ENCODE results near the gene NKX1-2.

The NKX1-2 gene

GRCh38 chr10:124450012-124450782 is at the start of gene NKX1-2:
TSS of gene NKX1-2 (minus strand) at chr10:124450035. CDS start at chr10:124449943, 92 bp downstream.
- DNase-seq, result no peak

GRCh38 chr10:124498056-124498455 is 48.2 kb upstream of the NKX1-2 start:
- DNase-seq, result no peak

GRCh38 chr10:124497196-124497881 is 47.5 kb upstream of the NKX1-2 start:
- no peak for DNase-seq

- DNase-seq, result no peak
Observed at GRCh38 chr10:124496620-124497019, 46.8 kb upstream of the NKX1-2 start.

- no peak for DNase-seq
Observed at GRCh38 chr10:124496150-124496549, 46.3 kb upstream of the NKX1-2 start.

- DNase-seq, result no peak
Observed at GRCh38 chr10:124495725-124496124, 45.9 kb upstream of the NKX1-2 start.

GRCh38 chr10:124495162-124495561 is 45.3 kb upstream of the NKX1-2 start:
- no peak for DNase-seq

GRCh38 chr10:124494046-124494807 is 44.4 kb upstream of the NKX1-2 start:
- no peak for DNase-seq

- DNase-seq, result no peak
Observed at GRCh38 chr10:124493214-124493882, 43.5 kb upstream of the NKX1-2 start.

GRCh38 chr10:124492266-124492665 is 42.4 kb upstream of the NKX1-2 start:
- no peak for DNase-seq

GRCh38 chr10:124491105-124491504 is 41.3 kb upstream of the NKX1-2 start:
- DNase-seq, result no peak

GRCh38 chr10:124486635-124487034 is 36.8 kb upstream of the NKX1-2 start:
- DNase-seq, result no peak

- DNase-seq, result no peak
Observed at GRCh38 chr10:124484661-124485060, 34.8 kb upstream of the NKX1-2 start.

- DNase-seq, result no peak
Observed at GRCh38 chr10:124484031-124484430, 34.2 kb upstream of the NKX1-2 start.

- no peak for DNase-seq
Observed at GRCh38 chr10:124482876-124483275, 33.0 kb upstream of the NKX1-2 start.

- no peak for DNase-seq
Observed at GRCh38 chr10:124482236-124482800, 32.5 kb upstream of the NKX1-2 start.

- no peak for DNase-seq
Observed at GRCh38 chr10:124481717-124482116, 31.9 kb upstream of the NKX1-2 start.

- DNase-seq, result no peak
Observed at GRCh38 chr10:124480860-124481259, 31.0 kb upstream of the NKX1-2 start.

GRCh38 chr10:124478515-124478914 is 28.7 kb upstream of the NKX1-2 start:
- no peak for DNase-seq

GRCh38 chr10:124477614-124478363 is 28.0 kb upstream of the NKX1-2 start:
- no peak for DNase-seq

- DNase-seq, result no peak
Observed at GRCh38 chr10:124476043-124476725, 26.3 kb upstream of the NKX1-2 start.

Data from fibroblast of upper back skin (primary cell).